WERI-Rb-1 (cell line): ENCODE results near the gene FBXO41.
A peak's percentile ranks its signal among the peaks of the same experiment; 100 is the strongest.

ENCODE experiments used
- DNase-seq: peaks from one replicate; pipeline ENCODE4 v3.0.0-alpha.2; 2020
- H3K27ac ChIP-seq: fragments of 250-450 bp; sonication (Bioruptor Pico); 2 replicates; pipeline ENCODE4 v1.5.1; 2020; ENCODE audit warnings: mild to moderate bottlenecking, moderate library complexity
- H3K27me3 ChIP-seq: fragments of 250-450 bp; sonication (Bioruptor Pico); 2 replicates; pipeline ENCODE4 v1.5.1; 2021; ENCODE audit warnings: mild to moderate bottlenecking, low read depth, moderate library complexity; ENCODE audit not compliant: insufficient read depth, severe bottlenecking
- H3K36me3 ChIP-seq: fragments of 250-450 bp; sonication (Bioruptor Pico); 2 replicates; pipeline ENCODE4 v1.5.1; 2020; ENCODE audit warnings: mild to moderate bottlenecking, moderate library complexity
- H3K4me3 ChIP-seq: 2 replicates; pipeline ENCODE4 v1.5.1; 2011; ENCODE audit warnings: low read depth, mild to moderate bottlenecking, control low read depth, low read length
- H3K9me3 ChIP-seq: fragments of 250-450 bp; sonication (Bioruptor Pico); 2 replicates; pipeline ENCODE4 v1.5.1; 2021; ENCODE audit warnings: mild to moderate bottlenecking, moderate library complexity; ENCODE audit not compliant: severe bottlenecking
- TF ChIP-seq, protein P1 (sequence below): IDR thresholded peaks from 2 replicates; pipeline ENCODE4 v1.5.1; 2011; ENCODE audit warnings: low read depth, mild to moderate bottlenecking, control low read depth, inconsistent platforms, low read length

FBXO41 gene

GRCh38 chr2:73285159-73285739 is 971 bp upstream of the FBXO41 start:
- H3K4me3 ChIP-seq: peak overlapping the region; percentile 80; the same call in 1 of the 2 replicates
- TF ChIP-seq, protein P1, sequence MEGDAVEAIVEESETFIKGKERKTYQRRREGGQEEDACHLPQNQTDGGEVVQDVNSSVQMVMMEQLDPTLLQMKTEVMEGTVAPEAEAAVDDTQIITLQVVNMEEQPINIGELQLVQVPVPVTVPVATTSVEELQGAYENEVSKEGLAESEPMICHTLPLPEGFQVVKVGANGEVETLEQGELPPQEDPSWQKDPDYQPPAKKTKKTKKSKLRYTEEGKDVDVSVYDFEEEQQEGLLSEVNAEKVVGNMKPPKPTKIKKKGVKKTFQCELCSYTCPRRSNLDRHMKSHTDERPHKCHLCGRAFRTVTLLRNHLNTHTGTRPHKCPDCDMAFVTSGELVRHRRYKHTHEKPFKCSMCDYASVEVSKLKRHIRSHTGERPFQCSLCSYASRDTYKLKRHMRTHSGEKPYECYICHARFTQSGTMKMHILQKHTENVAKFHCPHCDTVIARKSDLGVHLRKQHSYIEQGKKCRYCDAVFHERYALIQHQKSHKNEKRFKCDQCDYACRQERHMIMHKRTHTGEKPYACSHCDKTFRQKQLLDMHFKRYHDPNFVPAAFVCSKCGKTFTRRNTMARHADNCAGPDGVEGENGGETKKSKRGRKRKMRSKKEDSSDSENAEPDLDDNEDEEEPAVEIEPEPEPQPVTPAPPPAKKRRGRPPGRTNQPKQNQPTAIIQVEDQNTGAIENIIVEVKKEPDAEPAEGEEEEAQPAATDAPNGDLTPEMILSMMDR: no peak

DNA sequence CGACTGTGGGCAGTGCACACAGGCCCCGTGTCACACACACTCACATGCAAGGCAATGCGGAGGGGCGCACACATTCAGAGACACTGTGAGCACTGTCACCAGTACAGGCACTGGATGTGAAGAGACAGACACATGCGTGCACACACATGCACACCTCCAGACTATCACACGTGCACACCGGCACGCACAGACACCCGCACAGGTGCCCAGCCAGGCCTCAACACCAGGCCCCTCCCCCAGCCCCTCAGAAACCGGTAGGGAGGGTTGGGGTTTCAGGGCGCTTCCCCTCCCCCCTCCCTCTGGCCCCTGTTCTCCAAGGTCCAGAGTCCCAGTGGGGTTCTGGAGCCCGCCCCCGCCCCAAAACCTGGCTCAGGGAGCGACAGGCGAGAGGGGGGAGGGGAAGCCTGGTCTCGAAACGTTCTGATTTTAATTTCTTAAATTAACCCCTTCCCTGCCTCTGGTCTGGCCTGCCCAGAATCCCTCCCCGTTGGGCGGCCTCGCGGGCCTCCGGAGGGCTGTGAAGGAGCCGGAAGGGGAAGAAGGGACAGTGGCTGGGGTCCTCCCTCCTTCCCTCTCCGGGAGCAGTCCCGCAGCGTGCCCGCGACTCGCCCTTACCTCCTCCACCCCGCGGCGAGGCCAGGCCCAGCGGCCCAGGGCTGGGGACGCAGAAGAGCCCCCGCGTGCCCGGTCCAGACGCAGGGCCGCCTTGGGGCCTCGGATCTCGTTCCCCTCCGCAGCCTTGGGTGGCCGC is 558 bp downstream of the FBXO41 start:
- peak; percentile 36 for DNase-seq
- no peaks in the 10 kb centered on the region for H3K9me3 ChIP-seq
- H3K36me3 ChIP-seq: peaks cover 10% of the 10 kb centered on the region; the same call in 1 of the 2 replicates
- no peaks in the 10 kb centered on the region for H3K27me3 ChIP-seq
- H3K27ac ChIP-seq: peak overlapping the region; percentile 79
- H3K4me3 ChIP-seq: peak overlapping the region; percentile 80
- TF ChIP-seq, protein P1: no peak

More at GRCh38 chr2:73285159-73285739, 971 bp upstream of the FBXO41 start:
- Histone ChIP-seq H3K27me3 (peaks cover under 1% of the 10 kb centered on the region), H3K36me3 (peaks cover 10% of the 10 kb centered on the region; the same call in 1 of the 2 replicates), H3K27ac (no peak overlapping the region), H3K9me3 (no peaks in the 10 kb centered on the region)
- DNase-seq: no peak

GRCh38 chr2:73282924-73283544 is 1.2 kb downstream of the FBXO41 start:
- TF ChIP-seq, protein P1: no peak
- H3K36me3 ChIP-seq: peaks cover 10% of the 10 kb centered on the region; the same call in 1 of the 2 replicates
- H3K27ac ChIP-seq: no peak overlapping the region
- DNase-seq: no peak
- H3K4me3 ChIP-seq: peak overlapping the region; percentile 80
- H3K9me3 ChIP-seq: no peaks in the 10 kb centered on the region
- H3K27me3 ChIP-seq: no peaks in the 10 kb centered on the region

GRCh38 chr2:73281244-73281643 is 3.0 kb downstream of the FBXO41 start:
- DNase-seq: no peak
- no peak overlapping the region for H3K27ac ChIP-seq
- H3K27me3 ChIP-seq: no peaks in the 10 kb centered on the region
- no peak overlapping the region for H3K4me3 ChIP-seq
- H3K9me3 ChIP-seq: no peaks in the 10 kb centered on the region
- TF ChIP-seq, protein P1: no peak
- H3K36me3 ChIP-seq: peaks cover 12% of the 10 kb centered on the region; the same call in 1 of the 2 replicates

DNA sequence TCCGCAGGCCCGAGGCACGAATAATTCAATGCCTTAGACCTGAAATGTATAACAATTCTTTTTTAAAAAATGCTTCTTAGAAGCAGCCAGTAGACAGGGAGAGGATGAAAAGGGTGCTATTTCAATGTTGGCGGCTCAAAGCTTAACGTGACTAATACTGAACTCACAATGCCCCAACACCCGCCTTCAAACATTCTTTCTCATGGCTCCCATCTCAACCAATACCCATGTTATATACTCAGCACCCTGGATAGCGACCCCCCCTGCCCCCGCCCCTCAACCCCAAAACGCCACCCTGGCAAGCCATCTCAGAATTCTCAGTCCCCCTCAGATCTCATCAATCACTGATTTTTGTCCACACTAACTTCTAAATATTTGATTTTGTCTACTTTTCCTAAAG is 4.4 kb downstream of the FBXO41 start:
- peaks cover 12% of the 10 kb centered on the region; the same call in 1 of the 2 replicates for H3K36me3 ChIP-seq
- no peaks in the 10 kb centered on the region for H3K9me3 ChIP-seq
- no peak overlapping the region for H3K4me3 ChIP-seq
- no peak overlapping the region for H3K27ac ChIP-seq
- TF ChIP-seq, protein P1: no peak
- DNase-seq: no peak
- no peaks in the 10 kb centered on the region for H3K27me3 ChIP-seq
